Peyer's patch (tissue), 4 donors: ENCODE measurements around the gene MAML3.

Experiments
- POLR2A ChIP-seq, 2 donors: fragments of 450-650 bp; IDR thresholded peaks; one replicate each; pipeline ENCODE4 v1.5.1; 2017; ENCODE audit warnings: antibody characterized with exemption in 2 of 2, mild to moderate bottlenecking in 2 of 2, moderate library complexity in 2 of 2
- TF ChIP-seq, protein P1 (sequence below), 6 experiments: fragments of 450-650 bp in 4 of 6; fragments of 200-600 bp in 2 of 6; sonication (generic) in 1 of 6; IDR thresholded peaks; one replicate each; pipeline ENCODE4 v1.5.1; 2017 to 2019; ENCODE audit warnings: antibody characterized with exemption in 6 of 6, mild to moderate bottlenecking in 3 of 6, moderate library complexity in 1 of 6

DNA sequence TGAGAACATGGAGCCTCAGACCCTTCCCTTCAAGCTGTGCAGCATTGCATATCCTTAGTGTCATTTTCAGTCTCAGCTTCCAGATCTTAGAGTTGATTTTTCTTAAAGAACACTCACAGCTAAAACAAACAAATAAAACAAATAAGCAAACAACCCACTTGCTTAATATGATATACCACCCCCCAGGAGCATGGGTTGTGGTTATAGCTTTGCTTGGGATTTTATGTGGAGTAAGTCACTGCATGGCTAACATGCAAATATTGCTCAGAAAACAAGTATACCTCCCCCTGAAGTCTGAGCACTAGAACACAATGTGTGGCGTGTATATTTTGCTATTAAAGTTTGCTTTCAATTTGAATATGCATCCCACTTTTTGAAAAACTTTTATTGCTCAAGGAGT lies 409.8 kb downstream of the MAML3 start:
- TF ChIP-seq, protein P1, sequence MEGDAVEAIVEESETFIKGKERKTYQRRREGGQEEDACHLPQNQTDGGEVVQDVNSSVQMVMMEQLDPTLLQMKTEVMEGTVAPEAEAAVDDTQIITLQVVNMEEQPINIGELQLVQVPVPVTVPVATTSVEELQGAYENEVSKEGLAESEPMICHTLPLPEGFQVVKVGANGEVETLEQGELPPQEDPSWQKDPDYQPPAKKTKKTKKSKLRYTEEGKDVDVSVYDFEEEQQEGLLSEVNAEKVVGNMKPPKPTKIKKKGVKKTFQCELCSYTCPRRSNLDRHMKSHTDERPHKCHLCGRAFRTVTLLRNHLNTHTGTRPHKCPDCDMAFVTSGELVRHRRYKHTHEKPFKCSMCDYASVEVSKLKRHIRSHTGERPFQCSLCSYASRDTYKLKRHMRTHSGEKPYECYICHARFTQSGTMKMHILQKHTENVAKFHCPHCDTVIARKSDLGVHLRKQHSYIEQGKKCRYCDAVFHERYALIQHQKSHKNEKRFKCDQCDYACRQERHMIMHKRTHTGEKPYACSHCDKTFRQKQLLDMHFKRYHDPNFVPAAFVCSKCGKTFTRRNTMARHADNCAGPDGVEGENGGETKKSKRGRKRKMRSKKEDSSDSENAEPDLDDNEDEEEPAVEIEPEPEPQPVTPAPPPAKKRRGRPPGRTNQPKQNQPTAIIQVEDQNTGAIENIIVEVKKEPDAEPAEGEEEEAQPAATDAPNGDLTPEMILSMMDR (IDR thresholded peaks at IDR 0.05), result no peak
- no peak for TF ChIP-seq POLR2A (IDR thresholded peaks at IDR 0.05)
